NCI-H2107 (cell line): Measurements from ENCODE around the gene TNS3.

ENCODE experiments used
- DNase-seq: peaks from one replicate; lab custom pipeline; 2025; lab: John Stamatoyannopoulos, UW

The TNS3 gene

GRCh38 chr7:47226696-47227095 lies 355.2 kb downstream of the TNS3 start:
- no peak for DNase-seq

- DNase-seq, result no peak
Measured at GRCh38 chr7:47225387-47226131, 356.4 kb downstream of the TNS3 start.
